ENCODE measurements around the gene SLC52A1. TPM values are rescaled to one million over a fixed set of nuclear protein-coding genes. Genes with fewer than 3 reads are reported as not detected.
"Not testable (repeated sequence)": the region's sequence is repeated elsewhere in the genome, so short reads cannot be mapped to it uniquely, and the experiment has no call there.

Gene SLC52A1
- 2.5 TPM for total RNA-seq

- peak; percentile 63 for DNase-seq (ENCODE audit: low spot score)
Measured at GRCh38 chr17:5035315-5035714, at the start of gene SLC52A1. TSS of gene SLC52A1 (minus strand) at chr17:5035426. CDS start at chr17:5034606, 820 bp downstream.

DNA sequence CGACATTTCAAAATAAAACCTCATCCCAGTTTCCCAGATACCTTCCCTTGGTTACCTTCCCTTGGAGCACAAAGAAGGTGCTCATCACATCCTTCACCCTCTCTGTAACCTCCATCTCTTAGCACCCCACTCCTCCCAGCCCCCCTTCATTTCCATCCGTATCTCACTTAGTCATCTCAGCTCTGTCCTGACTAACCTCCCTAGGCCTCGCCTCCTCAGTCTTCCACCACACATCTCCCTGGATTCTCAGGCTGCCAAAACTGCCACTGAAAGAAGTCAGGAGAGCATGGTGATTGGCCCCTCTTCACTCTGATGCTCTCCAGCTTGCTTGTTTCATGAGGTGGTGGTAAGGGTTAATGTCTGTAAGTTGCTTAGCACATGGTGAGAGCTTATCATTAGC lies 45.4 kb upstream of the SLC52A1 start:
- DNase-seq (ENCODE audit: low spot score), result no peak

DNA sequence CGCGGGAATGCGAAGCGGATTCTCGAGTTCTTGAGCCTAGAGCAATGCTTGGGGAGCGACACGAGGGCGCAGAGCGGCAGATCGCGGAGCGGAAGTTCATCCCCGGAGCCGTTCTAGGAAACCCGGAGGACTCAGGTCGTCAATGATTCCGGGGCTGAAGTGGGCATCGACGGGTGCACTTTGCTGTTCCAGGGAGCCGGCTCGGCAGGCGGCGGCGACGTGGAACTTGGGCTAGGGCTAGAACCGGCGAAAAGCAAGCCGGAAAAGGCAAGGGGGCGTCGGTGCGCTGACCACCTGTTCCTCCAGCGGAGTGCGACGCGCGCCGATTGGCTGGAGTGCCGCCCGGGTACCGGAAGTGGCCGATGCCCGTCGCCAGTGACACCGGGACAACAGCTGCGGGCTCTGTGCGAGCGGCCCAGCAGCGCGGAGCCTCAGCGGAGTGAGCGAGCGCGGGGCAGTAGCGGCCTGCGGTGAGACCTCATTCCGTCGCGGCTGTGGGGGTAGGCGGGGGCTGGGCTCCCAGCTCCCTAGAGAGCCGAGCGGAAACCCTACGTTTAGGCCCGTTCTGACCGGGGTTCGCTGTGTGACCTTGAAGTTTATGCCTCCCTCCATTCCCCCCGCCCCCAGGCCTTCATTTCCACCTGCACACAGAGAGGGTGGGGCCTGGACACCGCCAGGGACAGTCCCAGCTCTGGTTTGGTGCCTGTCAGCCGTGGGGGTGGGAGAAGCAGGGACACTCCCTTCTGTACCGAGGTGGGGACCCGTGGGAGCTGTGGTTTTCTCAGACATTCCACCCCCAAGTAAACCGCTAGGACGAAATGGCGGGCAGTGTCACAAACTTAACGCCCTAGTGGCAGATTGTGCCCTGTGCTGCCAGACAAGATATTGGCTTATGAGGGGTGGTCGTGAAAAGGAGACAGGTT lies 43.1 kb upstream of the SLC52A1 start, which contains the start of gene ZFP3:
ZFP3 (plus strand) TSS at position 362 of the 923 bp plus-strand sequence. CDS start 13,038 bp downstream, outside the sequence.
- DNase-seq (ENCODE audit: low spot score), result peak; percentile 85

DNA sequence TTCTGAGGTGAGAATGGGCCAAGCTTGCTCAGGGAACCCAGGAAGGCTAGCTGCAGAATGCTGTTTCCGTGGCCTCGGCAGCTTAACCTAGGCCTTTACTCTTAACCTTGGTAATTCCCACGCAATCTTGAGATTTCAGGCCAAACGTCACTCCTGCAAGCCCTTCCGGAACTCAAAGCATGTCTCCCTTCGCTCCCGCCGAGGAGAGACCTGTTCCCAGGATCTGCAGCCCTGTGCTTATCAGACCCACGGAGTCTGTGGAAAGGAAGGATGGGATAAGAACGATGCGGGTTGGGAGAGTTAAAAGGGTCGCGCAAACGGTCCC lies 42.5 kb upstream of the SLC52A1 start:
- peak; percentile 47 for DNase-seq (ENCODE audit: low spot score)

- not testable (repeated sequence) for DNase-seq (ENCODE audit: low spot score)
Measured at GRCh38 chr17:5077275-5077674, 42.0 kb upstream of the SLC52A1 start.

DNA sequence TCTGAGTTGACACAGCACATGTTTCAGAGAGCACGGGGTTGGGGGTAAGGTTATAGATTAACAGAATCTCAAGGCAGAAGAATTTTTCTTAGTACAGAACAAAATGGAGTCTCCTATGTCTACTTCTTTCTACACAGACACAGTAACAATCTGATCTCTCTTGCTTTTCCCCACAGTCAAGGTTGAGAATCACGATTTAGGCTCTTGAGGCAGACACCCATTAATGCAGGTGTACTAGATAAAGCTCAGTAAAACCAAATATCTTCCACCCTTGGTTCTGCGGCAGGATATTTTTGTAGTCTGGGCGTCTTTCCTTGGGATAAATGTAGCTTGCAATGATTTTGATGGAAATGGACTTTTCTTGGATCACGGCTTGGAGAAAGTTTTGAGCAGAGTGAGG lies 40.2 kb upstream of the SLC52A1 start:
- not testable (repeated sequence) for DNase-seq (ENCODE audit: low spot score)

DNA sequence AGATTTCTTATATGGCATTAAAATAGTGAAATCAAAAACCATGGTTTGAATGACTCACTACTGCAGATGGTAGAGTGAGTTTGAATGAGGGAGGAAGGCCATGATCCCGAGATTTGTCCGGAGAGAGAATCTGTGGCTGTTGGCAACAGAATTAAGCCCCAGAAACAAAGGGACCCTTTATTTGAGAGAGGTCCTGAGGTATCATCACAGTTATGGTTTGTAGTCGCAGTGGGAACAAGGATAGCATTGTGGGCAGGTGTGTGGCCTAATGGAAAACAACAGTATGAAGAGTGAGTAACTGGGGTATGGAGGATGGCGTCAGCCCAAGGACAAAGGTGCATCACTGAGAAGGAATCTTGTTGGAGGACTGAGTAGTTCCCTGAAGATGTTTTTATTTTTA lies 34.5 kb upstream of the SLC52A1 start:
- no peak for DNase-seq (ENCODE audit: low spot score)

GRCh38 chr17:5068236-5068635 lies 33.0 kb upstream of the SLC52A1 start:
- no peak for DNase-seq (ENCODE audit: low spot score)

GRCh38 chr17:5065227-5065744 lies 30.1 kb upstream of the SLC52A1 start:
- DNase-seq (ENCODE audit: low spot score), result no peak

GRCh38 chr17:5055543-5055942 lies 20.3 kb upstream of the SLC52A1 start:
- DNase-seq (ENCODE audit: low spot score), result no peak

DNA sequence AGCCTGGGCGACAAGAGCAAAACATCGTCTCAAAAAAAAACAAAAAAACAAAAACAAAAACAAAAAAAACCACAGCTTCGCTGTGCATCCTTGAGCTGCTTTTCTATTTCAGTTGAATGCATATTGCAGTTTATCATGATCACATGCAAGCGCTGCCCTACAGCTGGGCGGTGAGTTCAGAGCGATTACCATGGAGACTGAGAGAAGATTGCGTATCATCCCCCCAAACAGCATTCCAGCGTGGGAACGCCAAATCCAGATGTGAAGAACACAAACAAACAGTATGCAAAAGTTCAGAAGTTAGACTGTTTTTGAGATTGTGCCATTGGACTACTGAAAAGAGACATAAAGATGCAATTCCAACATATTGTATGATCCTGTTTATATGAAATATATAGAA lies 15.1 kb upstream of the SLC52A1 start:
- DNase-seq (ENCODE audit: low spot score), result no peak

DNA sequence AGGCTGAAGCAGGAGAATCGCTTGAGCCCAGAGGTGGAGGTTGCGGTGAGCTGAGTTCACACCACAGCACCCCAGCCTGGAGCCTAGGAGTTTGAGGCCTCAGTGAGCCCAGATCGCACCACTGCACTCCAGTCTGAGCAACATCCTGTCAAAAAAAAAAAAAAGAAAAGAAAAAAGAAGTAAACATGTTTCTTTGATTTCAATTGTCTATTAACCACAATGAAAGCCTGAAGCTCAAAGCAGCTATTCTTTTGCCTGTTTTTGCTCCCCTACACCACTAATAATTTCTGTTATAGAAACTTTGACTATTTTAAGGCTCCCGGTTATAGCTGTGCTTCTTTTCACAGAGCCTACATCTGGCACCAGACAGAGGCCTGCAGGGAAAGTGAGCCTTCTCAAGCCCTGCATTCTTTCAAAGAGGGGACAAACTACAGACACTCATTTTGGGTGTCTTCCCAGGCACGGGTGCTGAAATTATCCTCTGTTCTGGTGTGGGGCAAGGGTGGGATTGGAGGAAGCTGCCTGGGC lies 14.2 kb upstream of the SLC52A1 start:
- no peak for DNase-seq (ENCODE audit: low spot score)

- no peak for DNase-seq (ENCODE audit: low spot score)
Measured at GRCh38 chr17:5047446-5047845, 12.2 kb upstream of the SLC52A1 start.

DNA sequence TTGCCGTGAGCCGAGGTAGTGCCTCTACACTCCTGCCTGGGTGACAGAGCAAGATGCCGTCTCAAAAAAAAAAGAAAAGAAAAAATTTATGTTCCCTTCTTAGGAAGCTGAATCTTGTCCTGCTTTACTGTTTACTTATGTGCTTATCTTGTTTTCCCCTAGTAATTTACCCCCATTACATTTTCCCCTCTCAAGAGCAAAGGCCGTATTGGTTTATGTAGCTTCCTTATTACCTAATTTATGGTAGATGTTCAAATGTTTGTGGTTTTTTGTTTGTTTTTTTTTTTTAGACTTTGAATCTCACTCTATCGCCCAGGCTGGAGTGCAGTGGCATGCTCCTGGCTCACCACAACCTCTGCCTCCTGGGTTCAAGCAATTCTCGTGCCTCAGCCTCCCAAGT lies 10.3 kb upstream of the SLC52A1 start:
- no peak for DNase-seq (ENCODE audit: low spot score)

DNA sequence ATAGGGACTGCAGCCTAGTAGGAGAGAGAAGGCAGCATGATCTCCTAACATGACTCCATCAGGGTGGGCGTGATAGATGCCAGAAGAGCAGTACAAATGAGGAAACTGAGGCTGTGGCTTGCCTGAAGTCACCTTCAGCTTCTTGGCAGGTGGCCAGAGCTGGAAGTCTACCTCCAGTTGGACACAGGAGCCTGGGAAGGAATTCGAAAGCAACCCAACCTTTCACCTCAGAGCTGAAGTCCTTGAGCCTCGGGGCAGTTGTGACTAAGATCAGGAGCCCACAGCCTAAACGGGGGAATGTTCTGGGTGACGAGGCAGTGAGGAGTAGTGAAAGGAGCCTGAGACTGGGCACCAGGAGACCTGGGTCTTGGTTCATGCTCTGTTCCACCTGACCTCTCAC lies 9.4 kb upstream of the SLC52A1 start:
- no peak for DNase-seq (ENCODE audit: low spot score)

DNA sequence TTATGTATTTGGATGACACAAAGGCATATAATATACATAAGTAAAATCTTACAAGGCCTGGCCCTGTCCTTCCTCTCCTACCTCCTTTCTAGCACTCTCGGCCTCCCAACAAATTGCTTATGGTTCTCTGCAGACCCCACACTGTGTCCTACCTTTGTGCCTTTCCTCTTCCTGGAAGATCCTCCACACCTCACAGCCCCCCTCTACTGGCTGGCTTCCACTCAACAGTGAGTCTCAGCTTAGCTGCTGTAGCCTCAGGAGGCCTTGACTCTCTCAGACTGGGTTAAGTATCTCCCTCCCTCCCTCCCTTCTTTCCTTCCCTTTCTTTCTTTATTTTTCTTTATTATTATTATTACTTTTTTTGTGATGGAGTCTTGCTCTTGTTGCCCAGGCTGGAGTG lies 8.3 kb upstream of the SLC52A1 start:
- no peak for DNase-seq (ENCODE audit: low spot score)

- no peak for DNase-seq (ENCODE audit: low spot score)
Measured at GRCh38 chr17:5042157-5043022, 7.2 kb upstream of the SLC52A1 start.

DNA sequence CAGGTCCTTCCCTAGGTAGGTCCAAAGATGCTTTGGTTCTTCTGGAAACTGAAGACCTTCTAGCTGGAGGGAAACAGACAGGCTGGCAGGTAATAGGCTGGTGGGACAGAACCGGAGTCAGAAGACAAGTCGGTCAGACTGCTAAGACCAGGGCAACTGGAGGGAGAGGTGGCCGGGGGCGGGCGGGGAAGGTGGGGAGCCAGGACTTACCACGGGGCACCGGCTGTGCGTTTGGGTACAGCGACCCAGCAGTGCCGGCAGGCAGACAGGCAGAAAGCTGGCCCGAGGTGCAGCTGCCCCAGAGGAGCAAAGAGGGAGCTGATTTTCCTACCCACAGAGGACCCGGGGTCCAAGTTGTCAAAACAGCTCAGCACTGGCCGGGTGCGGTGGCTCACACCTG lies 575 bp downstream of the SLC52A1 start:
- no peak for DNase-seq (ENCODE audit: low spot score)

DNA sequence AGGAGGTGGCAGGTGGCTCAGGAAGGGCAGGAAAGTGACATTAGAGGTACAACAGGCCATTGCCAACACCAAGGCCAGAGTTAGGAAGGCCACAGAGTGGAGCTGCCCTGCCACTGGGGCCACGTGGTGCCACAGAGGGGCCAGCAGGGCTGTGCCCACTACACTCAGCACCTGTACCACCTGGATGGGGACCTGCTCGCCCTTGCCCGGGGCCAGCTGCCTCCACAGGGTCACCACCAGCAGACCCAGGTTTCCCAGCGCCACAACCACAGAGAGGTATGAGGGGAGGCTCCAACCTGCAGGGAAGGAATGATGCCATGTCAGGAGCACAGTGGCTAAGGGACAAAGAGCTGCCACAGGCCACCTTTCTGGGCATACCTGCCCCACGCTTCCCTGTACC lies 1.2 kb downstream of the SLC52A1 start:
- DNase-seq (ENCODE audit: low spot score), result no peak

DNA sequence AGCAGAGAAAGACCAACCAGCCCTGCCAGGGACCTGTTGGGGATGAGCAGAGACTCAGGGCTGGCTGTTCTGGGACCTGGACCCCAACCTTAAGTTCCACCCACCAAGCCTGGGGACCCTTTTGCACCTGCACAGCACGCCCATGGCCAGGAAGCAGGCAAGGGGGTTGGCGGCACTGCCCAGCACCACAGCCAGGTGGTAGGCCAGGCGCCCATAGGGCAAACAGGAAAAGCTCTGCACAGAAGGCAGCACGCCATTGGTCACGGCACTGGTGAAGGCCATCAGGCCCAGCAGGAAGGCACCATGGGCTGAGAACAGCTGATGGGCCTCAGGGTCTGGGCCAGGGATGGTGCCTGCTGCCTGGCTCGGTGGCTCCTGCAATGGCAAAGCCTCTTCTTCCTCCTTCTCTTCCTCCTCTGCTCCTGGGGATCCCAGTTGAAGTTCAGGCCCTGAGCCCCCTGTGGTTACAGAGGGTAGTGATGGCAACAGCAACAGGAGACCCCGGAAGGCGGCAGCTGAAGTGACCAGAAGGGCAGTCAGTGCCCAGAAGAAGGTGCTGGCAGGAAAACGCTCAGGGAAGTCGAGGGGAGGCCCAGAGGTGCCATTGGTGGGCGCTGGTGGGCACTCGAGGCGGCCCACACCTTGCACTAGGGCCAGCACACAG lies 1.7 kb downstream of the SLC52A1 start:
- DNase-seq (ENCODE audit: low spot score), result no peak

GRCh38 chr17:5032865-5033264 lies 2.4 kb downstream of the SLC52A1 start:
- DNase-seq (ENCODE audit: low spot score), result no peak

Data from ureter (tissue), 1 donor.